LHCN-M2 (cell line): Measurements from ENCODE around the gene DTL. TPM values are rescaled to one million over a fixed set of nuclear protein-coding genes. Genes with fewer than 3 reads are reported as not detected.

Source experiments
- DNase-seq: peaks from one replicate; pipeline ENCODE4 v3.0.0-alpha.2; 2012; ENCODE audit warnings: low read depth
- total RNA-seq: library from RNA; depleted of rRNA; stranded (reverse); fragments of >200 nt; gene quantifications from 2 replicates; pipeline ENCODE4 v1.2.3, GENCODE V29; 2014

Gene DTL
- total RNA-seq, 1 experiment from 2014 or later: 38.5 TPM

DNA sequence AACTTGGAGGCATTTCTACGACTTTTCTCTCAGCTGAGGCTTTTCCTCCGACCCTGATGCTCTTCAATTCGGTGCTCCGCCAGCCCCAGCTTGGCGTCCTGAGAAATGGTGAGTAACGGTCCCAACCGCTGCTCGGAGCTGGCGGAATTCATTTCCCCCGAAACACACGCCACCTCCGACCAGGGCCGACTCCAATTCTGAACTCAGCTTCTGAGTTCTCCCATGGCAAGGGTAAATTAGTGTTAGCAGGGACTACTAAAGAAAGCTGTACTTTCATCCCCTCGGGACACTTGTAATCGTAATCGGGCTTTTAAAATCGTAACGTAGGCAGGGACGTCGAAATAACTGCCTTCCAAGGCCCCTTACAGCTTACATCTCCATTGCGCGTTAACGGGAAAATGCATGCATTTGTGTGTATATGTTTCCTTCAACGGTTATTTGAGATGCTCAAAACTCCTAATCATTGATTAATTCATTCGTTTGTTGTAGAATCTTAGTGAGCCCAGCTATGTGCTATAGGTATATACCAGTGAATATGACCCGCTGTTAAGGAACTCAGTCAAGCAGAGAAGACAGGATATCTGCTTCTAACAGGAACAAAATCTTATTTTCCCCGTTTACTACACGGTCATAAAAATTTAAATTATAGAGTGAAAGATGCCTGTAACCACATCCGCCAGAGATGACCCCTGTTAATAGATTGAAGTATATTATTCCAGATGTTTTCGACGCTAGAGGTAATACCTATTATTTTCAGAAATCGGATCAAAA, 472 bp downstream of the DTL start:
- DNase-seq: no peak

DNA sequence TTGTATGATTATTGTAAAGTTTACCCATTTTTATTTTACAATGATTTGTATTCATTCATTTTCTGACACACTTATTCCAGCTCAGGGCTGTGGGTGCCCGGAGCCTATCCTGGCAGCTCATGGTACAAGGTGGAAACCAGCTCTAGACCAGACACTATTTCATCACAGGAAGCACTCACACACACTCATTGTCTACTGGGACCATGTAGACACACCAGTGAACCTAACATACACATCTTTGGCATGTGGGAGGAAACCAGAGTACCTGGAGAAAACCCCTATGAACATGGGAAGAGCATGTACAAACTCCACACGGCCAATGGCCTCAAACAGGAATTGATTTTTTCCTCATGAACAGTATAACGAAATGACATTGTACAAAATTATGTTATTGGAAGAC, 2.4 kb downstream of the DTL start:
- DNase-seq: no peak

DNA sequence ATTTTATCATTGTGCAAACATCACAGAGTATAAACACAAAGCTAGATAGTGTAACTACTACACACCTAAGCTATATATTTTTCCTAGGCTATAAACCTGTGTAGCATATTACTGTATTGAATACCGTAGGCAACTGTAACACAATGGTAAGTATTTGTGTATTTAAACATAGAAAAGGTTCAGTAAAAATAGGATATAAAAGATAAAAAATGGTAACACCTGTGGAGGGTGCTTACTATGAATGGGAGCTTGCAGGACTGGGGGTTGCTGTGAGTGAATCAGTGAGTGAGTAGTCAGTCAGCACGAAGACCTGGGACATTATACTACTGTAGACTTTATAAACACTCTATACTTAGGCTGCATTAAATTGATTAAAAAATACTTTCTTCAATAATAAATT, 4.1 kb downstream of the DTL start:
- DNase-seq: no peak

DNA sequence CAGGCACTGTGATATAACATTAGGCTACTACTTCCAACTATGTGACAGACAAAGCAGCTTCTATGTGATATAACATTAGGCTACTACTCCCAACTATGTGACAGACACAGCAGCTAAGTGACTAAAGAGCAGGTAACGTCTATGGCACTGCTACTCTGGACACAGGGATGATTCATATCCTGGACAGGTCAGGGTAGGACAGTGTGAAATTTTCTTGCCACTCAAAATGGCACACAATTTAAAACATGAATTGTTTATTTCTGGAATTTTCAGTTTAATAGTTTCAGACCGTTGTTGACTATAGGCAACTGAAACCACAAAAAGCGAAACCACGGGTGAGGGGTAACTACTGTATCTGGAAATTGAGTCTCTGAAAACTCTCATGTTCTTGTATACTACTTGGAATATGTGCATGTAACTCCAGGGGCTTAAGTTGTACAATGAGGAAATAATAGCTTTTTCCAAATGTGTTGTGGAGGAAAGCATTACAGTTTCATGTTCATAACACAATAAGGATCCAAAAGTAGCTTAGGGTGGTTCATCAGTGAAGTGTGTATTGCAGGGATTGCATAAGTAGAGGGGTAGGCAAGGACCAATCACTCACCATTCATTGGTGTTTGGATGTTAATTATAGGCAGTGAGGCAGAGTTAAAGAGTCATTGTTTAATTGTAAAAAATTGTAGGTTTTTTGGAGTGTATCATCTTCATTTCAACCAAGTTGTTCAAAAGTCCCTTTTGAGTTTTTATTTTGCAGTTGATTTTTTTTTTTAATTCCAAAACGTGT, 5.3 kb downstream of the DTL start:
- no peak for DNase-seq

DNA sequence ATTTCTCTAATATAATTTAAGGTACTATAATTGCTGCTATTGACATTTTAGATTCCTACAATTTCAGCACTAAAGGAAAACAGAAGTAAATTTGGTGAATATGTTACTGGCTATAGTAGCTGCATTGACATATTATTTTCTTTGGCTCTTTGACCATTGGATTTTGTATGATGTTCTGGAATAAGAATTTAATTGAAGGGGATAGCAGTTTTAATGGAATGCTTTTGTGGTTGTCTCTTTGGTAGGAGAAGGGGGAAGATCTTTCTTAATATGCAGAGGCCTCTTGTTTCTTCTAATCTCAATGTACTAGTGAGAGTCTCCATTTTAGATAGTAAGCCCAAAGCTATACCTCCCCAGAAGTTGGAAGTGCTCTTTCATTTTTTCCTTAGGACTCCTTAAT, 6.9 kb downstream of the DTL start:
- no peak for DNase-seq

DNA sequence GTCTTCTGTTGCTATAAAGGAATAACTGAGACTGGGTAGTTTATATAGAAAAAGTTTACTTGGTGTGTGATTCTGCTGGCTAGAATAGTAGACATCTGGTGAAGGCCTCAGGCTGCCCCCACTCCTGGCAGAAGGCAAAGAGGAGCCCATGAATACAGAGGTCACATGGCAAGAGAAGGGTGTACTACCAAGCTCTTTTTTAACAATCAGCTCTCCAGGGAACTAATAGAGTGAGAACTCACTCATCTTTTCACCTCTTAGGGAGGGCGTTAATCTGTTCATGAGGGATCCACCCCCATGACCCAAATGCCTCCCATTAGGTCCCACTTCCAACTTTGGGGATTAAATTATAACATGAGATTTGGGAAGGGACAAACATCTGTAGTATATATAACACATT, 9.3 kb downstream of the DTL start:
- no peak for DNase-seq

DNA sequence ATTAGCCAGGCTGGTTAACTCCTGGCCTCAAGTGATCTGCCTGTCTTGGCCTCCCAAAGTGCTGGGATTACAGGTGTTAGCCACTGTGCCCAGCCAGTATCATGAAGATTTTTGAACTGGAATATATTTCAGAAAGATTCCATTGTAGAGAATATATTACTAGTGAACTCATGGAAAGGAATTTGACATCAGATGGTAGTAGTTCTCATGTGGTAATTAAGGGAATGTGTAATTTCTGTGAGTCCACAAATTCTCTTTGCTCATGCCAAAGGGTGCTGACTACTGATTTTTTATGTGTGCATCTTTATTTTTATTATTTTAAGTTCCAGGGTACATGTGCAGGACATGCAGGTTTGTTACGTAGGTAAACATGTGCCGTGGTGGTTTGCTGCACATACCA, 10.4 kb downstream of the DTL start:
- no peak for DNase-seq

DNA sequence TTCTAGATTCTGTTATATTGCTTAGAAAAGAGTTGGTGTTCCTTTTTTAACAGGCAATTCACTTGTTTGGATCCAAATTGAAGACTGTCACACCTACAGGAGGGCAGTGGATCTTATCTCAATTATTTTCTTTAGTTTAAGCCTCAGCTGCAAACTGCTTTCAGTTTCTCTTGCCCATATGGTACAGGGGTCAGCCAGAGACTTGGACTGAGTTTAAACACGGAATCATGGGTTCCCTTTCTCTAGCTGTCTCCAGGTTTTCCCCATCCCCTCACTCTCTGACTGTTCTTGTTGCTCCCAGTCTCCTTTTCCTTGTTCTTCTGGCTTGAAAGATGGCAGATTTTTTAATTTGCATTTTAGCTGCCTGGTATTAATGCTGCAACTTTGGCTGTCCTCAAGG, 18.4 kb downstream of the DTL start:
- no peak for DNase-seq

DNA sequence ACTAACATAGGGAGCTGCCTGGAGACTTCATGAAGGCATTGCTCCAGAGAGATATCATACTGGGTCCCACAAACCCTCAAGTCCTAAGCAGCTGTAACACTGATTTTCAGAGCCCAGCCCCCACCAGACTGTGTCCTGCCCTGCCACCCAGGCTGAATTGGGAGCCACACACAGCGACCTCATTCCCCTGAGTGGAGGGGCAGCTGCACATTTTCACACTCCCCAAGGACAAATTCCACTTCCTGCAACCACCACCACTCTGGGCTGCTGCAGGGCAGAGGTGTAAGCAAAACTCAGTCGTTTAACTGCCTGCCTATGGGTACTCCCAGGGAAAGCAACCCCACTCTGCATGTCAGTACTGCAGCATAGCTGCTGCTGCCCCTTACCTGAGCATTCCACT, 19.8 kb downstream of the DTL start:
- DNase-seq: no peak

DNA sequence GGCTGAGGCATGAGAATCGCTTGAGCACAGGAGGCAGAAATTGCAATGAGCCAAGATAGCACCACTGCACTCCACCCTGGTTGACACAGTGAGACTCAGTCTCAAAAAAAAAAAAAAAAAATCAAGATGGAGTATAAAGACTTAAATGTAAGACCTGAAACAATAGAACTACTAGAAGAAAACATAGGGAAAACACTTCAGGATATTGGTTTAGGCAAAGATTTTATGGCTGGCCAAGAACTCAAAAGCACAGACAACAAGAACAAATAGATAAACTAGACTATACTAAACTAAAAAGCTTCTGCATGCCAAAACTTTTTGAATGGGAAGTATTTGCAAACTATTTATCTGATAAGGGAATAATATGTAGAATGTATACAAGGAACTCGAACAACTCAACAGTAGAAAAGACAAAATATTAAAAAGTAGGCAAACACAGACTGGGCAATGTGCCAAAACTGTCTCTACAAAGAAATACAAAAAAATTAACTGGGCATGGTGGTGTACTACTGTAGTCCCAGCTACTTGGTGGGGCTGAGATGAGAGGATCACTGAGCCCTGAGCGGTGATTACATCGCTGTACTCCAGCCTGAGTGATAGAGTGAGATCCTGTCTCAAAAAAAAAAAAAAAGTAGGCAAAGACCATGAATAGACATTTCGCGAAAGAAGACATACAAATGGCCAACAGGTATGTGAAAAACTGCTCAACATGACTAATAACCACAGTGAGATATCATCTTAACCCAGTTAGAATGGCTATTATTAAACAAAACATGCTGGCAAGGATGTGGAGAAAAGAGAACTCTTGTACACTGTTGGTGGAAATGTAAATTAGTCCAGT, 25.3 kb downstream of the DTL start:
- no peak for DNase-seq

DNA sequence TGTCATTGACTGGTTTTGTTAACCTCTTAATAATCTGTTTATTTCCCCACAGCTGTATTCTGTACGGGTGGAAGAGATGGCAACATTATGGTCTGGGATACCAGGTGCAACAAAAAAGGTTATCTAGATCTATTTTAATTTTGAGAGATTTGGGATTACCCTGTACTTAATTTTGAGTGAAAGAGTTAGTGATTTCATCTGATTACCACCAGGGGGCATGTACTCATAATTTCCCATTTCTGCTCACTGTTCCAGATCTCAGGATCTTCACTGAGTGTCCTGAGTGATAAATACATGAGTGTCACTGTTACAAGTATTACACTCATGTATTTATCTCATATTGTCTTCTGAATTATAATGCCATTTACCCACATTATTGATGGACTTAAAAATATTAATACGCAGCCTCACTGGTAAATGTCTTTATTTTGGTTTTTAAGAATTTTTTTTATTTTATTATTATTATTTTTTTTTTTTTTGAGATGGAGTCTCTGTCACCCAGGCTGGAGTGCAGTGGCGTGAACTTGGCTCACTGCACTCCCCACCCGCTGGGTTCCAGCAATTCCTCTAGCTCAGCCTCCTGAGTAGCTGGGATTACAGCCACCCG, 27.4 kb downstream of the DTL start:
- DNase-seq: peak; percentile 46

DNA sequence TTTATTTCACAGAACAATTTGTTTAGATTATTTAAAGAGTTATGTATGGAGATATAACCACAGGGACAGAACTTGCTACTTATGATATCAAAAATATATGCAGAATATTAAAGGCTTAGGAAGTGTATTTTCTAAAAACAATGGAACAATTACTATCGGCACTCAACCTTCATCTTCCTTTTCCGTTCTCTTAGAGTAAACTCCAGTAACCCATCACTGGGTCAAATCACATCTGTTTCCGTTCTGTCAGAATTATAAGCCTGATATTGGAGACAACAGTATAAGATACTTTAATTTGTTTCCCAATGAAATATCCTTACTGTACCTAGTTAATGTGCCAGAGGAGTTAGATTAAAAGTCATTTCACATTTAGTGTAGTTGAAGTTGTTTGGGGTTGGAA, 32.2 kb downstream of the DTL start:
- DNase-seq: no peak

DNA sequence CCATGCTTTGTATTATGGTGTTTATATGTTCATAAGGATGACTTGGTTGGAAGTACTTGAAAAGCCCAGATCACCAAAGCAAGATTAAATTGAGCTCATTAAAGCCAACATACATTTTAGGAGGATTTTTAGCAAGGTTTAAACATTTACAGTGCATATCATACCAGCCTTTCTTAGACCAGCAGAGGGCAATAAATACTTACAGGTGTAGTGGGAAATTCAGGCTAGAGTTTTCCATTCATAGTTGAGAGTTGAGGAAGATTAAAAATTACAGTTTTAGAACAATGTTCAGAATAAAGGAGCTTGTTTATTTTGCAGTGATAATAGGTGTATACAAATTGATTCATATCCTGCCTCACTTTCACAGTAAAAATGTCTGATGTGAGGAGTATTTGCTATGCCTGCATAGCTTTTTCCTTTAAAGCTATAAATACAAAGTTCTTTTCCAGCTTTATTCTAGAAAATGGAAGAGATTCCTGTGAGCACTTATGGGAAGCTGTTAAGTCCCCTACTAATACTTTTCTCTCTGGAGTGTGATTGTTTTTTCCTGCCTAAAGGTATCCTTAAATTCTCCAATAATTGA, 35.3 kb downstream of the DTL start:
- DNase-seq: peak; percentile 33

DNA sequence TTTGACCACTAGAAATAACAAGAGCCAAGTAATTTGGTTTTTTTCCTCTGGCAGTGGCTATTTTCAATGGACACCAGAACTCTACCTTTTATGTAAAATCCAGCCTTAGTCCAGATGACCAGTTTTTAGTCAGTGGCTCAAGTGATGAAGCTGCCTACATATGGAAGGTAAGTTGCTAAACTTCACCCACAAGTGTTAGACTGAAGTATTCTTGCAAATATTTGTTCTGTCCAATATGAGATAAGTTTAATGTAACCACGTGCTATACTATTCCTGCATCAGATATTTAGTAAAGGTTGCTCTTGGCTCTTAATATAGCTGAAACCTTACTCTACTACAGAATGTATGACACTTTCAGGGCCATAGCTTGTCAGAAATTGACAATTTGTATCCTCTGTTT, 36.5 kb downstream of the DTL start:
- DNase-seq: no peak

DNA sequence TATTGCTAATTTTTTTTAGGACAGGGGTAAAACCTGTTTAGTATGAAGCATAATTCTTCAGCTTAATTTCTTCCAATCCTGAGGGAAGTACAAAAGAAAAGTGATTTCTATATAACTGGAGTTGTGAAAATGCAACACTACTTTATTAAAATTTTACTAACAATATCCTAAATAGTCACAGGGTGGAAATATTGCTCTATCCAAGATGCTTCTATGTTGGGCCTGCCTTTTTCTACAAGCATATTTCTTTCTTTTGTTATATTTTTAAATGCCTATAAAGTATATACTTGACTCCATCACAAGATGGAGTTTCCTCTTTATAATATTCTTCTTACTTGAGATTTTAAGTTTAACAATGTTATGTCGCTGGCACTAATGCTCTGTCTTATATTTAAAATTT, 37.9 kb downstream of the DTL start:
- DNase-seq: no peak

DNA sequence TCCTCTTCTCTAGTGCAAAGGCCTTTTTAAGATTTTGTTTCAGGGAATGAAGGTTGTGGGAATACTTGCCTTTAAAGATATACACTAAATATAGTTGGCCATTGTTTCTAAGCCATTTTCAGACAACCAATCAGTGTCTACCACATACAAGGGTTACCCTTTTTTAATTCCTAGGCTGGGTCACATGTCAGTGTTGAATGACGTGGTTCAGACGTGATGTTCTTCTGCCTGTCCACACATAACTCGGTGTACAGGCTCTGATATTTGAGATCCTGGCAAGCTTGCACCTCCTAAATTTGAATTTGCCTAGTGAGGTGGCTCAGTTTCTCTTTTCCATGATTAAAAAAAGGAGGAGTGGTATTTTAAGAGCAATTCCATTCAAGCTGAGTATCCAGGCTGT, 38.8 kb downstream of the DTL start:
- DNase-seq: no peak

DNA sequence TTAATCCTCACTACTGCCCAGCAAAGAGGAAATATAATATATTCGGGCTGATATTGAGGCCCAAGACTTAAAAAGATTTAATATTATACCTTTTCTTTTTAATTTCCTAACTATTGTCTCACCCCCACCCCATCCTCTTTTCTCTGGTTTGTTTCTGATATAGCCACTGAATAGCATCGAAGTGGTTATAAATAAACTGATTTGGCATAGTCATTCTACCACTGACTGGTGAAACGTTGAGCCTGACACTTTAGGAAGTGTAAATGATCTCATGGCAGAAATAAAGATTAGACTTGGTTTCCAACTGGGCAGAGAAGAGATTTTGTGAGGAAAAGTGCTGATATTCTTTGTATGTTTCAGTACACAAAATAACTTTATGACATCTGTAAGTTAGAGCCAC, 39.3 kb downstream of the DTL start:
- DNase-seq: no peak

DNA sequence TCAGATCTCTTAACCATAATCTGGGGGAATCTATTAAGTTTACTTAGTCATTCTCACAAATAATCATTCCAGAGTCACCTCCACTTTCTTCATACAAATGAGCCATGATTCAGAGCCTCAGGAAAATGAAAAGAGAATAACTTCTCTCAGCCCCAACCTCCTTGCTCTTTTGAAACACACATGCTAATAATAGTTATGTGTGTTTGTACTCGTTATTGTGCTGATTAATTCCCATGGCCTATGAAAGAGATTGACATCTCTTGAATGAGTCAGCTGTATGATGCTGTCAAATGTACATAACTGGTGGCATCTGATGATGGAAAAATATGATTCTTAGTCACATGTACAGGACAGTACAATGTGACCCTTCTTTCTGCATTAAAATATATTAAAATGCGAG, 41.5 kb downstream of the DTL start:
- no peak for DNase-seq

DNA sequence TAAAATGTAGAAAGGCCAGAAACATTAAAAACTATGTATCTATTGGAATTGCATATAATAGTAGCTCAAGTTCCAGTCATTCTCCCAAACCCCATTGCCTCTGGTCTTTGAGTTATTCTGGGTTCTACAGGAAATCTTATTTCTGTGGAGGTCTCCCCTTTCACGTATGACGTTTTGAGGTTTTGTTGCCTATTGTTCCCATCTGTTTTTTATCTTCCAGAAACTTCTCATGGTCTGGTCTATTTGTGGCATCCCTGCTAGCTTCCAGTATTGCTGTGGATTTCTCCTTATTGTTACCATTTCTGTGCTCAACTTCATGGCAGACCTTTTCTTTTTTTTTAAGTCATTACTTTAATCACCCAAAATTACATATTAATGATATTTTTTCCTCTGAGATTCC, 43.3 kb downstream of the DTL start:
- DNase-seq: no peak

DNA sequence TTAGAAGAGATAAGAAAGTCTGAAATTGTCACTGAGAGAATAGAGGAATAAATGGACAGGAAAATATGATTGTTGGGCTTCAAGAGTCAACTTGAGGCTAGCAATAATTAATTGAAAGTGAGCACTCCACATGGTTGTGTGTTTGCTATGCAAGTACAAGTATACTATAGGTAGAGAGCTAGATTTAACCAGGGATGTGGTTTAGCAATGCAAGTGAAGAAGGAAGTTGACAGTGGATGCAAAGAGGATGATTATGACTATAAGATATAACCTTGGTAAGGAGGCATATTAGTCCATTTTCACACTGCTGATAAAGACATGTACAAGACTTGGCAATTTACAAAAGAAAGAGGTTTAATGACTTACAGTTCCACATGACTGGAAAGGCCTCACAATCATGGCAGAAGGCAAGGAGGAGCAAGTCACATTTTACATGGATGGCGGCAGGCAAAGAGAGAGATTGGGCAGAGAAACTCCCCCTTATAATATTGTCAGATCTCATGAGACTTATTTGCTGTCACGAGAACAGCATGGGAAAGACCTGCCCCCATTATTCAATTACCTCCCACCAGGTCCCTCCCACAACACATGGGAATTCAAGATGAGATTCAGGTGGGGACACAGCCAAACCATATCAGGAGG, 47.3 kb downstream of the DTL start:
- DNase-seq: no peak

DNA sequence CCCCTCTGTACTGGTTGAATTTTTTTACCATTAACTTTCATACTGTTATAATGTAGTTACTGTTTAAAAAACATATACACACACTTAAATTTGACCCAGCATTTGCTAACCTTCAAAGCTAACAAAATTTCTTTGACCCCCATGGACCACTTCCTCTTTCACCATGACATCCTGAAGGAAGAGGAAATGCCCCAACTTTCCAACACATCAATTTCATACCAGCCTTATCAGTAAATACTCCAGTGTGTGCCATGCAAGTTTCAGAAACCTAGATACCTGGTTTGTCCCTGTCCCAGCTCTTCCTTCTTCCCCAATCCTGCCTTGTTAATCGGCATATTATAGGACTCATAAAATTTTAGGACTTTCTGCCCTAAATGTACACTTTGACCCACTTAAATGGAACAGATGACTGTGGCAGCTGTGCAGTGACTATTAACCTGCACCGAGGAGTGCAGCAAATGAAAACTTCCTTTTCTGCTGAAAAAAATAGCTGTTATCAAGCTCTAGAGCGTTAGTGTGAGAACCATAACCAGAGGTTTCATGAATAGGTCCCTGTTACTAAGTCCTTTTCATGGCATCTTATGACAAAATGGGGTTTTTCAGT, 54.1 kb downstream of the DTL start:
- DNase-seq: no peak
